Kidney (tissue), 14 donors: Measurements from ENCODE around the gene EIF5A2. TPM values are rescaled to one million over a fixed set of nuclear protein-coding genes. Genes with fewer than 3 reads are reported as not detected.

Experiments used
- DNase-seq, 5 donors: peaks; one replicate each; pipeline ENCODE4 v3.0.0-alpha.2; 2013 to 2020
- FAIRE-seq: peaks from 2 replicates; lab custom pipeline; 2012; peaks lifted over from hg19 to GRCh38; lab: Jason Lieb, UNC
- H3K27ac ChIP-seq, 2 donors: one replicate each; pipeline ENCODE4 v1.7.0; 2013; ENCODE audit warnings: low read depth in 2 of 2, low read length in 2 of 2, inconsistent platforms in 1 of 2
- H3K27me3 ChIP-seq: one replicate; pipeline ENCODE4 v1.7.1; 2013; ENCODE audit warnings: low read length, inconsistent platforms; ENCODE audit not compliant: control insufficient read depth, insufficient read depth
- H3K36me3 ChIP-seq, 3 donors: one replicate each; pipeline versions ENCODE4 v1.7.0 to v1.7.1; 2013; ENCODE audit warnings: low read length in 3 of 3, control low read depth in 1 of 3, inconsistent platforms in 1 of 3; ENCODE audit not compliant: insufficient read depth in 3 of 3, control insufficient read depth in 2 of 3
- H3K4me1 ChIP-seq, 3 donors: one replicate each; pipeline versions ENCODE4 v1.7.0 to v1.7.1; 2013; ENCODE audit warnings: low read length in 3 of 3, inconsistent platforms in 1 of 3, low read depth in 1 of 3; ENCODE audit not compliant: control insufficient read depth in 2 of 3, insufficient read depth in 2 of 3
- H3K4me3 ChIP-seq, 3 donors: one replicate each; pipeline versions ENCODE4 v1.7.0 to v1.8.1; 2013; ENCODE audit warnings: low read length in 3 of 3, control low read depth in 1 of 3, inconsistent platforms in 1 of 3
- H3K9ac ChIP-seq, 3 donors: one replicate each; pipeline versions ENCODE4 v1.7.0 to v1.7.1; 2013; ENCODE audit warnings: low read length in 3 of 3, control low read depth in 1 of 3, inconsistent platforms in 1 of 3
- H3K9me3 ChIP-seq, 3 donors: one replicate each; pipeline versions ENCODE4 v1.7.0 to v1.7.1; 2013; ENCODE audit warnings: low read length in 3 of 3, control low read depth in 1 of 3, inconsistent platforms in 1 of 3; ENCODE audit not compliant: control insufficient read depth in 2 of 3, insufficient read depth in 1 of 3
- CTCF ChIP-seq: IDR thresholded peaks from 3 replicates; pipeline ENCODE4 v1.5.1; 2012; ENCODE audit warnings: mild to moderate bottlenecking, moderate library complexity, borderline replicate concordance; ENCODE audit not compliant: insufficient read depth; ENCODE audit errors: extremely low read depth
- intact Hi-C: fragments of 100-400 bp; cut with DNase I; formaldehyde crosslinking; loops from one replicate; pipeline ENCODE4 v1.11.1; 2022
- polyA plus RNA-seq: library from polyadenylated mRNA; stranded (reverse); fragments of 350-450 nt; fragmentation: Illumina TruSeq; extraction: RNeasy Lipid Tissue Mini Kit (QIAGEN cat#74804); gene quantifications from one replicate; pipeline ENCODE4 v1.2.3, GENCODE V29; 2014; ENCODE audit warnings: low read depth, low replicate concordance; ENCODE audit not compliant: insufficient read depth
- total RNA-seq: library from RNA; stranded (reverse); fragmentation: NEBNext Ultra II Directional; extraction: Animal tissue kit (Norgen Biotek cat#: 25700); gene quantifications from one replicate; pipeline ENCODE4 v1.2.1, GENCODE V29; 2021
- donor health status: control.
- donor health status: control.
- donor health status: control.
- donor health status: control.
- donor health status: control.
- donor health status: DM: yes; HTN: yes; CAD: no.
- donor health status: Normal renal cell carcinoma (clear cell type).

The EIF5A2 gene
- total and polyA plus RNA-seq, 2 donors from 2014 or later: 6.1 to 11.2 TPM

- peak; percentile 65 for FAIRE-seq
- Histone ChIP-seq H3K27me3 (no peaks in the 10 kb centered on the region), H3K4me3 (peak within 1 kb of the TSS; percentile 84 to 98 (median 98)), H3K9ac (peak within 1 kb of the TSS; percentile 59 to 98 (median 89)), H3K4me1 (peaks cover 0 to 14% (median 6%) of the 10 kb centered on the region in 3 donors), H3K9me3 (no peaks in the 10 kb centered on the region), H3K27ac (peak within 1 kb of the TSS; percentile 50 to 72), H3K36me3 (peaks cover 2 to 24% (median 11%) of the 10 kb centered on the region in 3 donors)
- TF ChIP-seq CTCF: peak; percentile 16
- intact Hi-C loops: no loop called here
- peak; percentile 96 to 98 (median 98) for DNase-seq
Observed at GRCh38 chr3:170869645-170870593, 38.5 kb downstream of the EIF5A2 start, which contains the start of gene RPL22L1. Gene RPL22L1 (minus strand): TSS chr3:170870195. CDS start chr3:170870167, 28 bp downstream.

GRCh38 chr3:170869239-170869590 is 39.2 kb downstream of the EIF5A2 start:
- no peak for FAIRE-seq

GRCh38 chr3:170868577-170869238 is 39.7 kb downstream of the EIF5A2 start:
- peak overlapping the region in 2 of 3 donors; percentile 89 to 98 for H3K9ac ChIP-seq

More at GRCh38 chr3:170869239-170869590, 39.2 kb downstream of the EIF5A2 start:
- TF ChIP-seq CTCF: no peak
- peak overlapping the region; percentile 84 to 98 (median 98) for H3K4me3 ChIP-seq
- intact Hi-C loops: no loop called here
- peaks cover 2 to 24% (median 11%) of the 10 kb centered on the region in 3 donors for H3K36me3 ChIP-seq
- H3K4me1 ChIP-seq: peaks cover 0 to 14% (median 6%) of the 10 kb centered on the region in 3 donors
- H3K9ac ChIP-seq: peak overlapping the region; percentile 59 to 98 (median 89)
- H3K27me3 ChIP-seq: no peaks in the 10 kb centered on the region
- no peaks in the 10 kb centered on the region for H3K9me3 ChIP-seq
- peak in 2 of 5 donors; percentile 14 to 41 for DNase-seq
- no peak overlapping the region for H3K27ac ChIP-seq

More at GRCh38 chr3:170868577-170869238, 39.7 kb downstream of the EIF5A2 start:
- no peaks in the 10 kb centered on the region for H3K9me3 ChIP-seq
- no peaks in the 10 kb centered on the region for H3K27me3 ChIP-seq
- H3K4me1 ChIP-seq: peaks cover 0 to 14% (median 6%) of the 10 kb centered on the region in 3 donors
- intact Hi-C loops: no loop called here
- TF ChIP-seq CTCF: no peak
- DNase-seq (no peak), FAIRE-seq (no peak)
- peaks cover 2 to 24% (median 11%) of the 10 kb centered on the region in 3 donors for H3K36me3 ChIP-seq
- H3K27ac ChIP-seq: no peak overlapping the region
- H3K4me3 ChIP-seq: peak overlapping the region; percentile 84 to 98 (median 98)
